HG03342 (cell line): ENCODE data around the gene FAM120A.
A peak's percentile ranks its signal among the peaks of the same experiment; 100 is the strongest.

Experiments used
- ATAC-seq: cut with Tn5 transposase; IDR thresholded peaks from one replicate; pipeline ENCODE4 v1.9.1; 2021; ENCODE audit warnings: mild to moderate bottlenecking, moderate library complexity; ENCODE audit not compliant: unreplicated experiment

Gene FAM120A

GRCh38 chr9:93575796-93576257 is 124.3 kb downstream of the FAM120A start:
- ATAC-seq: peak; percentile 38

GRCh38 chr9:93576258-93577077 is 125.0 kb downstream of the FAM120A start, which contains the start of gene PHF2:
TSS of gene PHF2 (plus strand) at chr9:93576584. CDS start at chr9:93576774, 190 bp downstream.
- ATAC-seq: peak; percentile 35

GRCh38 chr9:93577078-93577974 is 125.8 kb downstream of the FAM120A start:
- peak; percentile 14 for ATAC-seq

- no peak for ATAC-seq
Observed at GRCh38 chr9:93577975-93578682, 126.6 kb downstream of the FAM120A start.

- ATAC-seq: no peak
Observed at GRCh38 chr9:93578844-93579243, 127.4 kb downstream of the FAM120A start.

GRCh38 chr9:93579711-93580516 is 128.4 kb downstream of the FAM120A start:
- ATAC-seq: no peak

GRCh38 chr9:93580654-93581380 is 129.3 kb downstream of the FAM120A start:
- ATAC-seq: no peak

GRCh38 chr9:93582115-93582514 is 130.6 kb downstream of the FAM120A start:
- ATAC-seq: no peak

GRCh38 chr9:93582550-93582949 is 131.1 kb downstream of the FAM120A start:
- no peak for ATAC-seq

- ATAC-seq: no peak
Observed at GRCh38 chr9:93585259-93585658, 133.8 kb downstream of the FAM120A start.

- no peak for ATAC-seq
Observed at GRCh38 chr9:93585695-93586094, 134.2 kb downstream of the FAM120A start.

GRCh38 chr9:93586290-93587057 is 135.0 kb downstream of the FAM120A start:
- no peak for ATAC-seq

GRCh38 chr9:93587284-93587650 is 135.8 kb downstream of the FAM120A start:
- ATAC-seq: no peak

- no peak for ATAC-seq
Observed at GRCh38 chr9:93587651-93588347, 136.3 kb downstream of the FAM120A start.

GRCh38 chr9:93588641-93589609 is 137.4 kb downstream of the FAM120A start:
- no peak for ATAC-seq

GRCh38 chr9:93589688-93590087 is 138.2 kb downstream of the FAM120A start:
- no peak for ATAC-seq

- no peak for ATAC-seq
Observed at GRCh38 chr9:93590609-93591234, 139.2 kb downstream of the FAM120A start.
